Endothelial cell (in vitro differentiated cells): Measurements from ENCODE around the gene AHDC1. TPM values are rescaled to one million over a fixed set of nuclear protein-coding genes. Genes with fewer than 3 reads are reported as not detected.

ENCODE experiments used
- DNase-seq: peaks from one replicate; pipeline ENCODE4 v3.0.0; 2021; ENCODE audit warnings: low spot score
- H3K27ac Mint-ChIP-seq: one replicate; pipeline ENCODE4 v1.8.0; 2021; ENCODE audit warnings: mixed read lengths, inconsistent platforms; ENCODE audit not compliant: unreplicated experiment
- H3K27me3 Mint-ChIP-seq: one replicate; pipeline ENCODE4 v1.8.0; 2021; ENCODE audit warnings: mild to moderate bottlenecking, moderate library complexity, mixed read lengths, inconsistent platforms; ENCODE audit not compliant: unreplicated experiment
- H3K36me3 Mint-ChIP-seq: one replicate; pipeline ENCODE4 v1.8.0; 2021; ENCODE audit warnings: mild to moderate bottlenecking, low read depth, mixed read lengths, inconsistent platforms; ENCODE audit not compliant: unreplicated experiment
- H3K4me1 Mint-ChIP-seq: one replicate; pipeline ENCODE4 v1.8.0; 2021; ENCODE audit warnings: mild to moderate bottlenecking, mixed read lengths, inconsistent platforms; ENCODE audit not compliant: unreplicated experiment
- H3K4me3 Mint-ChIP-seq: one replicate; pipeline ENCODE4 v1.8.0; 2021; ENCODE audit warnings: mild to moderate bottlenecking, mixed read lengths, inconsistent platforms; ENCODE audit not compliant: unreplicated experiment
- H3K9me3 Mint-ChIP-seq: one replicate; pipeline ENCODE4 v1.8.0; 2021; ENCODE audit warnings: mixed read lengths, inconsistent platforms; ENCODE audit not compliant: unreplicated experiment
- total RNA-seq: library from RNA; stranded (reverse); fragmentation: NEBNext Ultra II Directional; extraction: Animal tissue kit (Norgen Biotek cat#: 25700); gene quantifications from one replicate; pipeline ENCODE4 v1.2.1, GENCODE V29; 2021; ENCODE audit not compliant: unreplicated experiment
- TF ChIP-seq, protein P1 (sequence below): fragments of 200-600 bp; sonication (generic); IDR thresholded peaks from one replicate; pipeline ENCODE4 v1.5.0; 2021; ENCODE audit warnings: antibody characterized with exemption; ENCODE audit not compliant: unreplicated experiment

The AHDC1 gene
- total RNA-seq, 1 donor from 2014 or later: 48.0 TPM

DNA sequence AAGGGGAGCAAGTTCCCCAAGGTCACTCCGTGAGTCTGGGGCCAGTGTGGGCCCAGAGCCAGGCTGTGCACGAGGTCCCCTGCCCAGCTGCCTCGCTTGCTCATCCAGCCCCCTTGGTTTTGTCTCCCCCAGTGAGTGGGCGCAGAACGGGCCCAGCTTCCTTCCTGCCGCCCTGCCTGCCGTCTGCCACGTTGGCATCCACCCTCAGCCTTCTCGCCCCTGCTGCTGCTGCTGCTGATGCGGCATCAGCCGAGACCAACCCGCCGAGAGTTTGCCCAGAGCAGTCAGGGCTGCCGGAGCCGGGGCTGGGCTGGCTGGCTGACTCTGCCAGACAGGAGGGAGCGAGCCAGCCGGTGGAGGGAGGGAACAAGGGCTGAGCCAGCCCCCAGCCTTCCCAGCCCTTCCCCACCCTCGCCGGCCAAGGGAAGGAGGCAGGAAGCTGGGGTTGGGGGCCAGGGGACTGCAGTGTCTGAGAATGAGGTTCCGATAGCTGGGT lies 82.6 kb downstream of the AHDC1 start:
- peaks cover 15% of the 10 kb centered on the region for H3K27me3 Mint-ChIP-seq
- peaks cover 7% of the 10 kb centered on the region for H3K36me3 Mint-ChIP-seq
- peak overlapping the region; percentile 82 for H3K4me3 Mint-ChIP-seq
- DNase-seq: no peak
- TF ChIP-seq, protein P1, sequence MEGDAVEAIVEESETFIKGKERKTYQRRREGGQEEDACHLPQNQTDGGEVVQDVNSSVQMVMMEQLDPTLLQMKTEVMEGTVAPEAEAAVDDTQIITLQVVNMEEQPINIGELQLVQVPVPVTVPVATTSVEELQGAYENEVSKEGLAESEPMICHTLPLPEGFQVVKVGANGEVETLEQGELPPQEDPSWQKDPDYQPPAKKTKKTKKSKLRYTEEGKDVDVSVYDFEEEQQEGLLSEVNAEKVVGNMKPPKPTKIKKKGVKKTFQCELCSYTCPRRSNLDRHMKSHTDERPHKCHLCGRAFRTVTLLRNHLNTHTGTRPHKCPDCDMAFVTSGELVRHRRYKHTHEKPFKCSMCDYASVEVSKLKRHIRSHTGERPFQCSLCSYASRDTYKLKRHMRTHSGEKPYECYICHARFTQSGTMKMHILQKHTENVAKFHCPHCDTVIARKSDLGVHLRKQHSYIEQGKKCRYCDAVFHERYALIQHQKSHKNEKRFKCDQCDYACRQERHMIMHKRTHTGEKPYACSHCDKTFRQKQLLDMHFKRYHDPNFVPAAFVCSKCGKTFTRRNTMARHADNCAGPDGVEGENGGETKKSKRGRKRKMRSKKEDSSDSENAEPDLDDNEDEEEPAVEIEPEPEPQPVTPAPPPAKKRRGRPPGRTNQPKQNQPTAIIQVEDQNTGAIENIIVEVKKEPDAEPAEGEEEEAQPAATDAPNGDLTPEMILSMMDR: no peak
- no peaks in the 10 kb centered on the region for H3K9me3 Mint-ChIP-seq
- peaks cover 55% of the 10 kb centered on the region for H3K4me1 Mint-ChIP-seq
- peak overlapping the region; percentile 19 for H3K27ac Mint-ChIP-seq

GRCh38 chr1:27520651-27521050 lies 83.3 kb downstream of the AHDC1 start:
- peaks cover 7% of the 10 kb centered on the region for H3K36me3 Mint-ChIP-seq
- no peaks in the 10 kb centered on the region for H3K9me3 Mint-ChIP-seq
- DNase-seq: no peak
- no peak overlapping the region for H3K4me3 Mint-ChIP-seq
- TF ChIP-seq, protein P1: no peak
- H3K27me3 Mint-ChIP-seq: peaks cover 15% of the 10 kb centered on the region
- peaks cover 49% of the 10 kb centered on the region for H3K4me1 Mint-ChIP-seq
- H3K27ac Mint-ChIP-seq: no peak overlapping the region

DNA sequence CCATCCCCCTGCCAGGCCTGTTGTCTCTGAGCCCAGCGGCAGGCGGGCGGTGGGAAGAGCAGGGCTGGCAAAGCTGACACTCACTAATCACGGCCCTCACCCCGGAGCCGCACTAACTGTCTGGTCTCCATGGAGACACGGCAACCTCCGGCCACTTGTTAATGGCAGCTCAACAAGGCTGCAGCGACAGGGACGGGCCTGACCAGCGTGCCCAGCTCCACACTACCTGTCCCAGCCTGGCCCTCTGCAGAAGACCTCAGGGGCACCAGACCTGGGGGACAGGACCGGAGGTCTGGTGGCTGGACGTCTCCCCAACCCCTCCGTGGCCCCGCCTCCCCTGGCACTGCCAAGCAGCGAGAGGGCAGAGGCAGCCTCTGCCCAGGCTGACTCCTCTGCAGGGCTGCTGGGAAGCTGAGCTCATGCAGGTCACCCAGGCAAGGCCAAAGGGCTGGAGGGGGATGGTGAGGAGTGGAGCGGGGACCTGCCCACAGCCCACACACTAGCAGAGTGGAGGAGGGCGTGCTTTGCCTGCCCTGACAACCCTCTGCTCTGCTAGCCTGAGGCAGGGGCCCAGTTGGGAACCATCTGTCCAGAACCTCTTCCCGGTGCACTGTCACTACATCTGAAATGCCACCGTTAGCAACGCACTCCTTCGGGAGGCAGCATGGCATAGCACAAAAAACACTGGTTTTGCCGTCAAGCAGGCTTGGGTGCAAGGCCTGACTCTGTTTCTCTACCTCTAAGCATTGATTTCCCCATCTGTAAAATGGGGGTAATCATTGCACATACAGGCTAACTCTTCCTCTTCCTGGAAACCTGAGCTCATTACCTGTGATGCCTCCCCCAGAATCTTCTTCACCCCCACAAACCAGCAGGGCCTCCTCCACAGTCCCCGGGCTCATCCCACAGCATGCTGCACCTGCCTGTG lies 84.3 kb downstream of the AHDC1 start:
- Mint-ChIP-seq H3K27ac (no peak overlapping the region), H3K4me3 (no peak overlapping the region), H3K4me1 (peaks cover 43% of the 10 kb centered on the region)

DNA sequence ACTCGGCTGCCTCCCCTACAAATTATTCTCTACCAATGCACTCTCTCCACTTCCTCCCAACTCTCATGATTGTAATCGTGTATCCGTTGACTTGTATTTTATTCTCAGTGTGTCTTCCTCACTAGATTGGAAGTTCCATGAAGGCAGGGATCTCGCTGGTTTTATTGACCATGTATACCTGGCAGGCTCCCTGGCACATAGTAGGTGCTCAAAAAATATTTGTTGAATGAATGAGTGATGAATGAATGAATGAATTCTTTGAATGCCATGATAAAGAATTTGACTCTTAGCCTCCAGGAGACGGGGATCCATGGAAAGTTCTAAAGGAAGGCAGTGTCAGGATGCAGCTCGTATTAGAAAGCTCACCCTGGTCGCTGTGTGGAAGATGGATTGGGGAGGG lies 85.1 kb downstream of the AHDC1 start:
- H3K36me3 Mint-ChIP-seq: peaks cover 3% of the 10 kb centered on the region
- H3K9me3 Mint-ChIP-seq: no peaks in the 10 kb centered on the region
- H3K27ac Mint-ChIP-seq: peak overlapping the region; percentile 80
- no peak overlapping the region for H3K4me3 Mint-ChIP-seq
- peaks cover 37% of the 10 kb centered on the region for H3K4me1 Mint-ChIP-seq
- no peak for DNase-seq
- H3K27me3 Mint-ChIP-seq: peaks cover 11% of the 10 kb centered on the region
- TF ChIP-seq, protein P1: no peak

More for the DNA sequence above, 84.3 kb downstream of the AHDC1 start:
- no peak for DNase-seq
- Mint-ChIP-seq H3K9me3 (no peaks in the 10 kb centered on the region), H3K36me3 (peaks cover 3% of the 10 kb centered on the region), H3K27me3 (peaks cover 11% of the 10 kb centered on the region)
- TF ChIP-seq, protein P1: no peak
